GM18505 (cell line): ENCODE results near the gene CCDC66.
"Not testable (repeated sequence)": the region's sequence is repeated elsewhere in the genome, so short reads cannot be mapped to it uniquely, and the experiment has no call there.

Experiments
- ATAC-seq: cut with Tn5 transposase; IDR thresholded peaks from one replicate; pipeline ENCODE4 v1.9.1; 2021; ENCODE audit not compliant: unreplicated experiment
- POLR2A ChIP-seq: IDR thresholded peaks from 4 replicates; pipeline ENCODE4 v1.6.1; 2011; ENCODE audit warnings: borderline replicate concordance; ENCODE audit not compliant: insufficient read depth, insufficient read length; ENCODE audit errors: extremely low read depth

Gene CCDC66

GRCh38 chr3:56556908-56557830, at the start of gene CCDC66:
Gene CCDC66 (plus strand): TSS chr3:56557175. CDS start chr3:56557243, 68 bp downstream.
- TF ChIP-seq POLR2A: peak; percentile 90
- peak; percentile 97 for ATAC-seq

- TF ChIP-seq POLR2A: no peak
- ATAC-seq: no peak
These were observed 37.3 kb upstream of the CCDC66 start for GRCh38 chr3:56519641-56520040.

- TF ChIP-seq POLR2A: no peak
- no peak for ATAC-seq
These were observed 34.6 kb upstream of the CCDC66 start for GRCh38 chr3:56522374-56522773.

- ATAC-seq: no peak
- no peak for TF ChIP-seq POLR2A
These were observed 31.7 kb upstream of the CCDC66 start for GRCh38 chr3:56525291-56525690.

GRCh38 chr3:56536735-56537134, 20.2 kb upstream of the CCDC66 start:
- TF ChIP-seq POLR2A: no peak
- ATAC-seq: no peak

GRCh38 chr3:56547486-56547885, 9.5 kb upstream of the CCDC66 start:
- TF ChIP-seq POLR2A: no peak
- ATAC-seq: no peak

- TF ChIP-seq POLR2A: no peak
- peak; percentile 16 for ATAC-seq
These were observed 826 bp downstream of the CCDC66 start for GRCh38 chr3:56557831-56558170.

GRCh38 chr3:56573501-56573900, 16.5 kb downstream of the CCDC66 start:
- TF ChIP-seq POLR2A: no peak

GRCh38 chr3:56581941-56582340, 25.0 kb downstream of the CCDC66 start:
- not testable (repeated sequence) for ATAC-seq

More at GRCh38 chr3:56573501-56573900, 16.5 kb downstream of the CCDC66 start:
- ATAC-seq: no peak

- not testable (repeated sequence) for ATAC-seq
These were observed 27.3 kb downstream of the CCDC66 start for GRCh38 chr3:56584275-56584674.

- ATAC-seq: no peak
- TF ChIP-seq POLR2A: no peak
These were observed 33.8 kb downstream of the CCDC66 start for GRCh38 chr3:56590814-56591213.

- no peak for ATAC-seq
These were observed 34.3 kb downstream of the CCDC66 start for GRCh38 chr3:56591262-56591661.

GRCh38 chr3:56593455-56594158, 36.6 kb downstream of the CCDC66 start:
- no peak for ATAC-seq
- no peak for TF ChIP-seq POLR2A

More at GRCh38 chr3:56591262-56591661, 34.3 kb downstream of the CCDC66 start:
- TF ChIP-seq POLR2A: no peak
